GM12878 (cell line): ENCODE results near the gene RAB6B. TPM values are rescaled to one million over a fixed set of nuclear protein-coding genes. Genes with fewer than 3 reads are reported as not detected.

Experiments used
- ATAC-seq: fragments of 200-7000 bp; cut with Tn5 transposase; 3 replicates; pipeline ENCODE4 v1.9.1; 2020; ENCODE audit warnings: mild to moderate bottlenecking, moderate library complexity
- BruUV-seq: library from RNA; stranded (reverse); fragments of 400-500 nt; replicated peaks from 2 replicates; lab custom pipeline; 2021; lab: Mats Ljungman, UMichigan
- CTCF ChIA-PET: fragments of 300-600 bp; sonication (Branson Sonifier 250); formaldehyde crosslinking; extraction: SDS; loops from one replicate; lab custom pipeline; 2021; ENCODE audit warnings: inconsistent platforms; lab: Yijun Ruan, JAX
- POLR2A ChIA-PET: fragments of 350-600 bp; formaldehyde crosslinking; extraction: SDS; loops from one replicate; lab custom pipeline; 2021; ENCODE audit warnings: inconsistent platforms; lab: Charles Lee
- RAD21 ChIA-PET: fragments of 300-600 bp; sonication (Branson Sonifier 250); formaldehyde crosslinking; loops from one replicate; lab custom pipeline; 2023; ENCODE audit warnings: antibody characterized with exemption; ENCODE audit not compliant: unreplicated experiment; lab: Charles Lee
- SMC1A ChIA-PET: fragments of 300-600 bp; sonication (Branson Sonifier 250); formaldehyde crosslinking; loops from one replicate; lab custom pipeline; 2023; ENCODE audit not compliant: unreplicated experiment, uncharacterized antibody; lab: Charles Lee
- DNase-seq: peaks from one replicate; pipeline ENCODE4 v3.0.0-alpha.2; 2011; ENCODE audit warnings: low read depth, low spot score
- FAIRE-seq: peaks from 3 replicates; lab custom pipeline; 2011; peaks lifted over from hg19 to GRCh38; lab: Jason Lieb, UNC
- H2AFZ ChIP-seq: 2 replicates; pipeline ENCODE4 v1.6.0; 2011; ENCODE audit warnings: low read depth, low read length, control low read depth; ENCODE audit not compliant: control insufficient read depth
- H3K27ac ChIP-seq: 2 replicates; pipeline ENCODE4 v1.5.1; 2011; ENCODE audit warnings: control low read depth; ENCODE audit not compliant: control insufficient read depth, insufficient read depth
- H3K27me3 ChIP-seq, 2 experiments: replicated peaks in 1 of 2; 2 replicates each; pipeline versions ENCODE4 v1.6.0 to v1.6.1; 2011; ENCODE audit warnings: low read length in 1 of 2; ENCODE audit not compliant: control insufficient read depth in 2 of 2, insufficient read depth in 2 of 2
- H3K36me3 ChIP-seq, 2 experiments: 2 replicates each; pipeline ENCODE4 v1.5.1; 2011; ENCODE audit warnings: low read length in 1 of 2; ENCODE audit not compliant: control insufficient read depth in 2 of 2, insufficient read depth in 2 of 2
- H3K4me1 ChIP-seq: 2 replicates; pipeline ENCODE4 v1.6.1; 2011; ENCODE audit warnings: mild to moderate bottlenecking, low read length, moderate library complexity, mixed read lengths; ENCODE audit not compliant: control insufficient read depth, insufficient read depth
- H3K4me2 ChIP-seq: 2 replicates; pipeline ENCODE4 v1.6.0; 2011; ENCODE audit warnings: control low read depth; ENCODE audit not compliant: control insufficient read depth, insufficient read depth
- H3K4me3 ChIP-seq: fragments of 200-600 bp; sonication (generic); 2 replicates; pipeline ENCODE4 v1.5.1; 2016
- H3K79me2 ChIP-seq: 2 replicates; pipeline ENCODE4 v1.6.0; 2011; ENCODE audit warnings: low read length; ENCODE audit not compliant: control insufficient read depth, insufficient read depth
- H3K9ac ChIP-seq: 2 replicates; pipeline ENCODE4 v1.8.0; 2011; ENCODE audit warnings: low read length, control low read depth, mixed read lengths; ENCODE audit not compliant: control insufficient read depth, insufficient read depth
- H3K9me3 ChIP-seq: replicated peaks from 3 replicates; pipeline ENCODE4 v1.5.1; 2011; ENCODE audit warnings: mild to moderate bottlenecking, low read length; ENCODE audit not compliant: control insufficient read depth, insufficient read depth
- H4K20me1 ChIP-seq: 2 replicates; pipeline ENCODE4 v1.6.0; 2011; ENCODE audit not compliant: control insufficient read depth, insufficient read depth
- CBX5 ChIP-seq: sonication (generic); IDR thresholded peaks from 2 replicates; pipeline ENCODE4 v1.6.1; 2016; ENCODE audit warnings: low read depth, moderate library complexity, mild to moderate bottlenecking, inconsistent platforms
- CHD1 ChIP-seq: IDR thresholded peaks from 2 replicates; pipeline ENCODE4 v1.6.1; 2012; ENCODE audit warnings: low read depth, low read length, improper control_type of control experiment
- HDAC6 ChIP-seq: fragments of 200-600 bp; sonication (generic); IDR thresholded peaks from one replicate; pipeline ENCODE4 v1.8.0; 2017; ENCODE audit warnings: antibody characterized with exemption; ENCODE audit not compliant: unreplicated experiment
- IRF4 ChIP-seq: IDR thresholded peaks from 2 replicates; pipeline ENCODE4 v1.6.1; 2011; ENCODE audit warnings: low read depth, low read length
- KAT2A ChIP-seq: conservative IDR thresholded peaks from 2 replicates; pipeline ENCODE4 v1.6.1; 2011; ENCODE audit warnings: low read depth, low read length; ENCODE audit not compliant: control insufficient read depth
- MYC ChIP-seq: IDR thresholded peaks from 2 replicates; pipeline ENCODE4 v1.6.1; 2011; ENCODE audit warnings: mild to moderate bottlenecking, low read length, moderate library complexity, inconsistent platforms; ENCODE audit not compliant: insufficient read depth, insufficient replicate concordance, insufficient read length, severe bottlenecking
- PAX5 ChIP-seq: IDR thresholded peaks from 2 replicates; pipeline ENCODE4 v1.6.1; 2011; ENCODE audit warnings: low read depth, low read length, borderline replicate concordance
- RAD21 ChIP-seq: IDR thresholded peaks from 2 replicates; pipeline ENCODE4 v1.6.1; 2011; ENCODE audit warnings: mild to moderate bottlenecking, low read depth, low read length, moderate library complexity; ENCODE audit not compliant: insufficient read depth
- SREBF2 ChIP-seq: IDR thresholded peaks from 2 replicates; pipeline ENCODE4 v1.6.1; 2012; ENCODE audit warnings: mild to moderate bottlenecking, low read length
- YY1 ChIP-seq: IDR thresholded peaks from 2 replicates; pipeline ENCODE4 v1.6.1; 2011; ENCODE audit warnings: low read depth, mild to moderate bottlenecking, low read length
- WGBS: methylation state at CpG from one replicate; pipeline ENCODE4 v1.1.6; 2016; ENCODE audit warnings: low lambda C conversion rate; ENCODE audit not compliant: insufficient replicate concordance, insufficient coverage; ENCODE audit errors: missing lambda C conversion rate; 5-methylcytosine and 5-hydroxymethylcytosine counted together
- in situ Hi-C: fragments of 300-500 bp; cut with MboI; formaldehyde crosslinking; loops from 9 replicates; pipeline ENCODE4 v1.14.3; 2018; ENCODE audit warnings: mixed read lengths
- intact Hi-C: fragments of 100-400 bp; cut with micrococcal nuclease; formaldehyde crosslinking; loops from one replicate; pipeline ENCODE4 v1.14.2; 2022; ENCODE audit not compliant: unreplicated experiment
- polyA plus RNA-seq, 11 experiments: library from polyadenylated mRNA; depleted of rRNA in 4 of 11; unstranded in 6 of 11; stranded (reverse) in 5 of 11; fragments of >200 nt; fragmentation: Nextera tagmentation in 4 of 11; fragmentation: Illumina TruSeq in 1 of 11; extraction: Ambion mirVana in 4 of 11; extraction: Trizol in 1 of 11; gene quantifications; 1 replicate in 1 of 11; 2 replicates in 10 of 11; pipeline versions ENCODE4 v1.2.1 to v1.2.3, GENCODE V29; 2011 to 2016; ENCODE audit warnings: inconsistent platforms in 2 of 11, missing spikeins in 2 of 11, low read depth in 1 of 11
- total RNA-seq, 4 experiments: library from RNA; depleted of rRNA in 3 of 4; stranded (reverse); fragments of >200 nt in 3 of 4; fragmentation: Illumina TruSeq in 1 of 4; extraction: Trizol in 1 of 4; gene quantifications; 2 replicates each; pipeline versions ENCODE4 v1.2.1 to v1.2.3, GENCODE V29; 2013 to 2021
- TF ChIP-seq, protein P1 (sequence below): fragments of 450-650 bp; IDR thresholded peaks from 2 replicates; pipeline ENCODE4 v1.6.1; 2017; ENCODE audit warnings: mild to moderate bottlenecking

RAB6B gene
- total and polyA plus RNA-seq, 10 of the 15 experiments (the other 5 are each of a cell fraction or from before 2014, with no cell fraction given): 0.01 to 0.16 (median 0.04) TPM; not detected in 5

DNA sequence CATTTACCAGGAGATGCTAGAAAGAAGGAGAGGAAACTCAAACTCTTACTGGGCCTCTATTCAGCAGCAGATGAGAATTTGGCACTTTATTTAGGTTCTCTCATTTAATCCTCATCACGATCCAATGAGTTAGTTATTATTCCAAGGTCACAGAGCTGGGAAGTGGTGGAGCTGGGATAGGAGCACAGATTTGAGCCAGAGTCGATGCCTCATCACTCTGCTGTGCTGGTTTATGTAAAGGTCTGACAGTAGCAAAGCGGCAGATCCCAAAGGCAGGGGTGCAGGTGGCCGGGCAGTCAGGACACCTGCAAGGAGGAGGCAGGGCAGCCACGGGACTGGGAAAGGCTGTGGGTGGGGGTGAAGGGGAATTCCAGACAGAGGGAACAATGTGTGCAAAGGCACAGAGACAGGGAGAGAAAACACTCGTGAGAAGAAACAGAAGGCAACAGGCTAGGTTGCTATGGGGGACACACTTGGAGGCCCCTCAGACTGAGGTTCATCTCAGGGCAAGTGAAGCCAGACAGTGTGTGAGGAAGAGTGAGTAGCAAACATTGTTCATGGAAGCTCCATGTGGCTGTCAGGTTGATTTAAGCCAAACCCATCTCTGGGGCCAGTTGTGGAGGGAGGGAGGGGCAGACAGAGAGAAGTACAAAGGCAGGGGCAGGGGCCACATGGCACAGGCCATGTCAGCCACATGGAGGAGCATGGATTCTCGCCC lies 26.8 kb downstream of the RAB6B start:
- Histone ChIP-seq H3K4me3 (no peak overlapping the region), H3K27me3 (peaks cover 1 to 5% of the 10 kb centered on the region in 2 experiments; a peak in 1 of 4 replicates), H3K9me3 (no peaks in the 10 kb centered on the region), H3K27ac (no peak overlapping the region), H3K36me3 (no peaks in the 10 kb centered on the region), H3K4me1 (no peaks in the 10 kb centered on the region), H3K4me2 (no peak overlapping the region), H3K9ac (no peak overlapping the region), H4K20me1 (no peaks in the 10 kb centered on the region), H3K79me2 (no peaks in the 10 kb centered on the region), H2AFZ (no peak overlapping the region)
- in situ Hi-C loops (no loop called here), intact Hi-C loops (no loop called here)
- DNase-seq (no peak), FAIRE-seq (no peak), ATAC-seq (no peak)
- ChIA-PET SMC1A (interaction anchor here (0.7 kb wide), 1 partner anchor 10 kb away, joined by 3 read pairs; no protein-coding TSS in a partner anchor), POLR2A (no interaction called here), RAD21 (no interaction called here), CTCF (no interaction called here)
- no TSS peak for BruUV-seq
- TF ChIP-seq SREBF2 (no peak), CBX5 (no peak), YY1 (no peak), RAD21 (no peak), KAT2A (no peak), PAX5 (no peak), HDAC6 (no peak), IRF4 (no peak), MYC (no peak), CHD1 (no peak)
- TF ChIP-seq, protein P1, sequence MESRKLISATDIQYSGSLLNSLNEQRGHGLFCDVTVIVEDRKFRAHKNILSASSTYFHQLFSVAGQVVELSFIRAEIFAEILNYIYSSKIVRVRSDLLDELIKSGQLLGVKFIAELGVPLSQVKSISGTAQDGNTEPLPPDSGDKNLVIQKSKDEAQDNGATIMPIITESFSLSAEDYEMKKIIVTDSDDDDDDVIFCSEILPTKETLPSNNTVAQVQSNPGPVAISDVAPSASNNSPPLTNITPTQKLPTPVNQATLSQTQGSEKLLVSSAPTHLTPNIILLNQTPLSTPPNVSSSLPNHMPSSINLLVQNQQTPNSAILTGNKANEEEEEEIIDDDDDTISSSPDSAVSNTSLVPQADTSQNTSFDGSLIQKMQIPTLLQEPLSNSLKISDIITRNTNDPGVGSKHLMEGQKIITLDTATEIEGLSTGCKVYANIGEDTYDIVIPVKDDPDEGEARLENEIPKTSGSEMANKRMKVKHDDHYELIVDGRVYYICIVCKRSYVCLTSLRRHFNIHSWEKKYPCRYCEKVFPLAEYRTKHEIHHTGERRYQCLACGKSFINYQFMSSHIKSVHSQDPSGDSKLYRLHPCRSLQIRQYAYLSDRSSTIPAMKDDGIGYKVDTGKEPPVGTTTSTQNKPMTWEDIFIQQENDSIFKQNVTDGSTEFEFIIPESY: no peak
- 17% methylated on average over 7 of the region's 7 CpGs for WGBS
